GM10266 (cell line): ENCODE measurements around the gene MS4A13.

Experiments
- DNase-seq: peaks from one replicate; pipeline ENCODE4 v3.0.0; 2012; ENCODE audit errors: extremely low spot score
- CTCF ChIP-seq: IDR thresholded peaks from 2 replicates; pipeline ENCODE4 v1.5.1; 2012; ENCODE audit warnings: mild to moderate bottlenecking, low read depth; ENCODE audit not compliant: control insufficient read depth, insufficient read depth; ENCODE audit errors: missing control alignments

The MS4A13 gene

GRCh38 chr11:60544077-60544476 is 28.9 kb downstream of the MS4A13 start:
- no peak for DNase-seq
- no peak for TF ChIP-seq CTCF

GRCh38 chr11:60561254-60561653 is 46.1 kb downstream of the MS4A13 start:
- no peak for DNase-seq
- no peak for TF ChIP-seq CTCF

- TF ChIP-seq CTCF: no peak
- no peak for DNase-seq
These were observed 48.5 kb downstream of the MS4A13 start for GRCh38 chr11:60563553-60564235.

- no peak for DNase-seq
- no peak for TF ChIP-seq CTCF
These were observed 51.6 kb downstream of the MS4A13 start for GRCh38 chr11:60566776-60567175.

GRCh38 chr11:60570970-60571369 is 55.8 kb downstream of the MS4A13 start:
- no peak for DNase-seq
- no peak for TF ChIP-seq CTCF

- no peak for DNase-seq
- TF ChIP-seq CTCF: no peak
These were observed 74.4 kb downstream of the MS4A13 start for GRCh38 chr11:60589611-60590010.
